Neural progenitor cell (in vitro differentiated cells): Measurements from ENCODE around the gene RASGRP2. TPM values are rescaled to one million over a fixed set of nuclear protein-coding genes. Genes with fewer than 3 reads are reported as not detected.

Experiments
- DNase-seq: peaks from one replicate; pipeline ENCODE4 v3.0.0-alpha.2; 2016; ENCODE audit warnings: low spot score
- H2AFZ ChIP-seq: fragments of 200-600 bp; sonication (generic); replicated peaks from 2 replicates; pipeline ENCODE4 v1.6.1; 2016; ENCODE audit warnings: antibody characterized with exemption
- H3F3A ChIP-seq: fragments of 200-600 bp; sonication (generic); 2 replicates; pipeline ENCODE4 v1.6.1; 2016; ENCODE audit warnings: antibody characterized with exemption, low read depth
- H3K27ac ChIP-seq: fragments of 200-600 bp; sonication (generic); 2 replicates; pipeline ENCODE4 v1.5.1; 2016; ENCODE audit warnings: mild to moderate bottlenecking
- H3K27me3 ChIP-seq: fragments of 200-600 bp; sonication (generic); 2 replicates; pipeline ENCODE4 v1.6.1; 2016; ENCODE audit warnings: mild to moderate bottlenecking, moderate library complexity
- H3K36me3 ChIP-seq: fragments of 200-600 bp; sonication (generic); 2 replicates; pipeline ENCODE4 v1.5.1; 2016
- H3K4me1 ChIP-seq: fragments of 200-600 bp; sonication (generic); 2 replicates; pipeline ENCODE4 v1.6.1; 2016; ENCODE audit warnings: mixed run types
- H3K4me2 ChIP-seq: fragments of 200-600 bp; sonication (generic); 2 replicates; pipeline ENCODE4 v1.6.1; 2016
- H3K4me3 ChIP-seq: fragments of 200-600 bp; sonication (generic); 2 replicates; pipeline ENCODE4 v1.5.1; 2016
- H3K79me2 ChIP-seq: fragments of 200-600 bp; sonication (generic); 2 replicates; pipeline ENCODE4 v1.6.1; 2016; ENCODE audit warnings: low read depth
- H3K9ac ChIP-seq: fragments of 200-600 bp; sonication (generic); 2 replicates; pipeline ENCODE4 v1.6.1; 2016
- H3K9me3 ChIP-seq: fragments of 200-600 bp; sonication (generic); 2 replicates; pipeline ENCODE4 v1.5.1; 2016; ENCODE audit warnings: low read depth
- H4K20me1 ChIP-seq: fragments of 200-600 bp; sonication (generic); 2 replicates; pipeline ENCODE4 v1.6.1; 2016; ENCODE audit warnings: low read depth
- H3K27ac Mint-ChIP-seq: 3 replicates; pipeline ENCODE4 v1.8.0; 2021; ENCODE audit warnings: mixed read lengths
- H3K27me3 Mint-ChIP-seq: 2 replicates; pipeline ENCODE4 v1.8.0; 2022; ENCODE audit warnings: low read depth, mild to moderate bottlenecking, inconsistent platforms, moderate library complexity, mixed read lengths; ENCODE audit not compliant: insufficient read depth
- H3K36me3 Mint-ChIP-seq: 3 replicates; pipeline ENCODE4 v1.8.0; 2021; ENCODE audit warnings: mixed read lengths
- H3K4me1 Mint-ChIP-seq: 3 replicates; pipeline ENCODE4 v1.8.0; 2021; ENCODE audit warnings: mixed read lengths
- H3K4me3 Mint-ChIP-seq: 3 replicates; pipeline ENCODE4 v1.8.0; 2021; ENCODE audit warnings: mild to moderate bottlenecking, moderate library complexity, mixed read lengths
- H3K9me3 Mint-ChIP-seq: 3 replicates; pipeline ENCODE4 v1.8.0; 2020; ENCODE audit warnings: mixed read lengths
- CTCF ChIP-seq: fragments of 200-600 bp; sonication (generic); IDR thresholded peaks from 2 replicates; pipeline ENCODE4 v1.5.1; 2017; ENCODE audit warnings: antibody characterized with exemption, mild to moderate bottlenecking
- EZH2 ChIP-seq: fragments of 200-600 bp; sonication (generic); IDR thresholded peaks from 2 replicates; pipeline ENCODE4 v1.6.1; 2017; ENCODE audit warnings: antibody characterized with exemption, mild to moderate bottlenecking, moderate library complexity
- EZH2phosphoT487 ChIP-seq: fragments of 200-600 bp; sonication (generic); IDR thresholded peaks from 2 replicates; pipeline ENCODE4 v1.6.1; 2017; ENCODE audit warnings: antibody characterized with exemption
- total RNA-seq: library from RNA; depleted of rRNA; stranded (reverse); fragments of >200 nt; gene quantifications from 2 replicates; pipeline ENCODE4 v1.2.3, GENCODE V29; 2015; ENCODE audit warnings: low replicate concordance

The RASGRP2 gene
- total RNA-seq, 1 donor from 2014 or later, result 0.06 TPM

GRCh38 chr11:64739871-64740270, 4.1 kb downstream of the RASGRP2 start:
- no peak for DNase-seq
- Histone ChIP-seq H3K4me1 (peaks cover 14% of the 10 kb centered on the region), H3F3A (peaks cover 18% of the 10 kb centered on the region), H3K4me2 (no peak overlapping the region), H2AFZ (no peak overlapping the region), H3K4me3 (no peak overlapping the region), H3K36me3 (no peaks in the 10 kb centered on the region), H3K9me3 (no peaks in the 10 kb centered on the region), H3K9ac (no peak overlapping the region), H3K27me3 (peaks cover 60% of the 10 kb centered on the region), H3K79me2 (no peaks in the 10 kb centered on the region), H4K20me1 (peaks cover 26% of the 10 kb centered on the region), H3K27ac (no peak overlapping the region)
- peaks cover 25% of the 10 kb centered on the region for H3K4me1 Mint-ChIP-seq
- peaks cover 34% of the 10 kb centered on the region for H3K27me3 Mint-ChIP-seq
- TF ChIP-seq EZH2phosphoT487 (no peak), CTCF (no peak), EZH2 (no peak)
- no peaks in the 10 kb centered on the region for H3K36me3 Mint-ChIP-seq
- no peak overlapping the region for H3K27ac Mint-ChIP-seq
- no peak overlapping the region for H3K4me3 Mint-ChIP-seq
- H3K9me3 Mint-ChIP-seq, result no peaks in the 10 kb centered on the region

GRCh38 chr11:64736654-64737053, 7.3 kb downstream of the RASGRP2 start:
- H3K36me3 ChIP-seq, result no peaks in the 10 kb centered on the region
- no peak overlapping the region for H3K27ac Mint-ChIP-seq
- no peak overlapping the region for H3K4me2 ChIP-seq
- H4K20me1 ChIP-seq, result peaks cover under 1% of the 10 kb centered on the region
- peaks cover 22% of the 10 kb centered on the region for H3K4me1 Mint-ChIP-seq
- peaks cover 2% of the 10 kb centered on the region for H3K36me3 Mint-ChIP-seq
- no peak for TF ChIP-seq EZH2
- no peak for TF ChIP-seq EZH2phosphoT487
- no peak for TF ChIP-seq CTCF
- H3K9me3 ChIP-seq, result no peaks in the 10 kb centered on the region
- H3K9me3 Mint-ChIP-seq, result no peaks in the 10 kb centered on the region
- H3K79me2 ChIP-seq, result no peaks in the 10 kb centered on the region
- H3K4me3 ChIP-seq, result no peak overlapping the region
- no peaks in the 10 kb centered on the region for H3K4me1 ChIP-seq
- H3K27ac ChIP-seq, result no peak overlapping the region
- no peak overlapping the region for H3K9ac ChIP-seq
- peaks cover 4% of the 10 kb centered on the region for H3F3A ChIP-seq
- H3K4me3 Mint-ChIP-seq, result no peak overlapping the region
- H3K27me3 ChIP-seq, result peaks cover 28% of the 10 kb centered on the region
- DNase-seq, result peak; percentile 1
- no peak overlapping the region for H2AFZ ChIP-seq
- H3K27me3 Mint-ChIP-seq, result peaks cover 23% of the 10 kb centered on the region

- no peaks in the 10 kb centered on the region for H4K20me1 ChIP-seq
- DNase-seq, result peak; percentile 1
- peaks cover 20% of the 10 kb centered on the region for H3K27me3 ChIP-seq
- Mint-ChIP-seq H3K4me3 (no peak overlapping the region), H3K27me3 (peaks cover 15% of the 10 kb centered on the region), H3K36me3 (peaks cover 2% of the 10 kb centered on the region), H3K4me1 (peaks cover 20% of the 10 kb centered on the region), H3K9me3 (no peaks in the 10 kb centered on the region), H3K27ac (no peak overlapping the region)
- no peaks in the 10 kb centered on the region for H3K36me3 ChIP-seq
- no peaks in the 10 kb centered on the region for H3K79me2 ChIP-seq
- H3K4me1 ChIP-seq, result no peaks in the 10 kb centered on the region
- no peak overlapping the region for H3K9ac ChIP-seq
- H2AFZ ChIP-seq, result no peak overlapping the region
- peaks cover 6% of the 10 kb centered on the region for H3F3A ChIP-seq
- no peaks in the 10 kb centered on the region for H3K9me3 ChIP-seq
- no peak overlapping the region for H3K4me3 ChIP-seq
- no peak overlapping the region for H3K27ac ChIP-seq
- no peak overlapping the region for H3K4me2 ChIP-seq
- TF ChIP-seq EZH2 (no peak), CTCF (no peak)
These were observed 8.2 kb downstream of the RASGRP2 start for GRCh38 chr11:64735725-64736259.
